Sciatic nerve (tissue), 2 donors: ENCODE measurements around the gene NCCRP1. TPM values are rescaled to one million over a fixed set of nuclear protein-coding genes. Genes with fewer than 3 reads are reported as not detected.

Experiments used
- ATAC-seq: fragments of 200-7000 bp; cut with Tn5 transposase; one replicate; pipeline ENCODE4 v1.9.1; 2020; ENCODE audit warnings: mild to moderate bottlenecking, moderate library complexity
- DNase-seq: peaks from one replicate; pipeline ENCODE4 v3.0.0-alpha.2; 2020; ENCODE audit warnings: low spot score
- intact Hi-C: fragments of 100-400 bp; cut with DNase I; formaldehyde crosslinking; loops from one replicate; pipeline ENCODE4 v1.14.2; 2022
- total RNA-seq: library from RNA; stranded (reverse); fragmentation: NEBNext Ultra II Directional; extraction: Animal tissue kit (Norgen Biotek cat#: 25700); gene quantifications from one replicate; pipeline ENCODE4 v1.2.1, GENCODE V29; 2021
- donor health status: DM: no; HTN: no; CAD: no.
- donor health status: DM: no; HTN: no; CAD: no.

The NCCRP1 gene
- total RNA-seq = not detected

DNA sequence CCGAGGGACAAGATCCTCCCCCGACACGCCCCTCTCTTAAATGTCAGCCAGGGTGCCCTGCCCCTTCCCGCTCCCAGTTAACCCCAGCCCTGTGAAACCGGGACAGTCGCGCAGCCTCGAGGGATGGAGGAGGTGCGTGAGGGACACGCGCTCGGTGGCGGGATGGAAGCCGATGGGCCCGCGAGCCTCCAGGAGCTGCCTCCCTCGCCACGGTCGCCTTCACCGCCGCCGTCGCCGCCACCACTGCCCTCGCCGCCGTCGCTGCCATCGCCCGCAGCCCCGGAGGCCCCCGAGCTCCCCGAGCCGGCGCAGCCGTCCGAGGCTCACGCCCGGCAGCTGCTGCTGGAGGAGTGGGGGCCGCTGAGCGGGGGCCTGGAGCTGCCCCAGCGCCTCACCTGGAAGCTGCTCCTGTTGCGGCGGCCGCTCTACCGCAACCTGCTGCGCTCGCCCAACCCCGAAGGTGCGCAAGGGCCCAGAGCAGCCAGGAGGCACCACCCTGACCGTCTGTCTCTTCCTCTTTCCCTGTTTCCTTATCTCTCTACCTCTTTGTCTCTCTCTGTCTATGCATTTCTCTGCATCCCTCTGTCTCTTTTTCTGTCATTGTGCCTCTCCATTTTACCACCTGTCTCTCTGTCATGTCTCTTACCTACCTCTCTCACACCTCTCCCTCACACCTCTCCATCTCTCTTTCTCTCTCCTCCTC is at the start of gene NCCRP1:
NCCRP1 (plus strand) TSS at position 105 of the 703 bp plus-strand sequence; CDS start at position 124, 19 bp downstream.
- DNase-seq (no peak), ATAC-seq (no peak)
- intact Hi-C loops = no loop called here

GRCh38 chr19:39147480-39147879 is 49.3 kb upstream of the NCCRP1 start:
- DNase-seq = no peak
- ATAC-seq = no peak
- intact Hi-C loops = no loop called here

DNA sequence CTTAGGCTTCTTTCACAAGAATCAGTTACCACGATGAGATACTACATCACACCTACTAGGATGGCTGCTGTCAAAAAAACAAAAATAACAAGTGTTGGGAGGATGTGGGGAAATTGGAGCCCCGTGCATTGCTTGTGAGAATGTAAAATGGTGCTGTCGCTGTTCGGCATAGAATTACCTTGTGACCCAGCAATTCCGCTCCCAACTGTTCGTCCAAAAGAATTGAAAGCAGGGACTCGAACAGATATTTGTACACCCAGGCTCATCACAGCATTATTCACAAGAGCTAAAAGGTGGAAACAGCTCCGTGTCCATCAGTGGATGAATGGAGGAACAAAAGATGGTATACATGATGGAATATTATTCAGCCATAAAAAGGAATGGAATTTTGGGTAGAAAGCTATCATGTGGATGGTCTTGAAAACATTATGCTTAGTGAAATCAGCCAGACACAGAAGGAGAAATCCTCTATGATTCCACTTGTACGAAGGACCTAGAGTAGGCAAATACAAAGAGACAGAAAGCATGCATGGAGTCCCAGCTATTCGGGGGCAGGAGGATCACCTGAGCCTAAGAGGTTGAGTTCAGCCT is 47.7 kb upstream of the NCCRP1 start:
- ATAC-seq = no peak
- intact Hi-C loops = no loop called here
- no peak for DNase-seq

- DNase-seq (no peak), ATAC-seq (no peak)
- intact Hi-C loops = no loop called here
These were observed 46.5 kb upstream of the NCCRP1 start for GRCh38 chr19:39150235-39150634.

- ATAC-seq (no peak), DNase-seq (no peak)
- intact Hi-C loops = no loop called here
These were observed 45.8 kb upstream of the NCCRP1 start for GRCh38 chr19:39150807-39151600.

DNA sequence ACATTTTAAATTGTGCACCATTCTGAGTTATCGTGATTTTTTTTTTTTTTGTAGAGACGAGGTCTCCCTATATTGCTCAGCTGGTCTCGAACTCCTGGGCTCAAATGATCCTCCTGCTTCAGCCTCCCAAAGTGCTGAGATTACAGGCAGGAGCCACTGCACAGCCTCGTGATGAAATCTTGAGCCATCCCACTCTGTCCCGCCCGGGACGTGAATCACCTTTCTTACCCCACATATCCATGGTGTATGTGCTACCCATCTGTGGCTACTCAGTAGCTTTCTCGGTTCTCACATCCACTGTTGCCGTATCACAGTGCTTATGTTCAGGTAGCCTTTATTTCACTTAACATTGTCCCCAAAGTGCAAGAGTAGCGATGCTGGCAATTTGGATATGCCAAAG is 44.7 kb upstream of the NCCRP1 start:
- intact Hi-C loops = no loop called here
- no peak for ATAC-seq
- DNase-seq = no peak

- no peak for ATAC-seq
- no peak for DNase-seq
- intact Hi-C loops = no loop called here
These were observed 42.6 kb upstream of the NCCRP1 start for GRCh38 chr19:39154100-39154628.

DNA sequence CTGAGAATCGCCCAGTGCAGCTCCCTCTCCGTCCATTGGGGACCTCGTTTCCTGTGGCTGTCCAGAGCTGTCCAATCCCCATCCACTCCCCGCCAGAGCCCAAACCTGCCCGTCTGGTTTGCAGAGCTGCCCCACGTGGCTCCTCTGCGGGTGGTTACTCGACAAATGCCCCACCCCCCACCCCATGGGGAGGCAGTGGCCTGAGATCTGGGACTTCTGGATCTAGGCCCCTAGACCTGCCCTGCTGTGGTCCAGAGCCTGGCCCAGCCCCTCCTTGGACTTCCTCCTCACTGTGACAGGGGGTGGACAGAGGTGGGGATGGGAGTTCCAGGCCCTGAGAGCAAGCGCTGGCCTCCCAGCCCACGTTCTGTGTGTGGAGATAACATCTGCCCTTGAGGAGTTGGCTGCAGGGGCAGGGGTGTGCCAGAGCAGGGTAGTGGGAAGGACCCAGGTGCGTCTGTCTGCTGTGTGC is 42.1 kb upstream of the NCCRP1 start:
- intact Hi-C loops = no loop called here
- ATAC-seq (no peak), DNase-seq (no peak)

- ATAC-seq (no peak), DNase-seq (no peak)
- intact Hi-C loops = no loop called here
These were observed 41.6 kb upstream of the NCCRP1 start for GRCh38 chr19:39155114-39155700.

DNA sequence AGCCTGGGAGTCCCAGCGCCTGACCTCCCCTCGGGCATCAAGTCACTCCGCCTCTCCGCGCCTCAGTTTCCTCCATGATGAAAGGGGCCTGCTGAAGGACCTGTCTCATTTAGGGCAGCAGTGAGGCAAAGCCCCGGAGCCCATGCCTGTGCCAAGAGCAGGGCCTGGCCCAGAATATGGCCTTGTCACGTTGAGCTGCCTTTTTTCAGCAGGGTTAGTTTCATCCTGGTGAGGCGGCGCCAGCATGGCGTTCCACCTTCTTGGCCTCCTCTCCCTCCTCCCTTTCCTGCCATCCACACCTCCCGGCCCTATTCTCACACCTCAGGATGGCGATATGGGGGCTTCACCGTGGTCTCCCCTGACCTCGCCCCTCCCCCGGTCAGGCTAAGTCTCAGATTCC is 41.0 kb upstream of the NCCRP1 start:
- DNase-seq (no peak), ATAC-seq (no peak)
- intact Hi-C loops = no loop called here

DNA sequence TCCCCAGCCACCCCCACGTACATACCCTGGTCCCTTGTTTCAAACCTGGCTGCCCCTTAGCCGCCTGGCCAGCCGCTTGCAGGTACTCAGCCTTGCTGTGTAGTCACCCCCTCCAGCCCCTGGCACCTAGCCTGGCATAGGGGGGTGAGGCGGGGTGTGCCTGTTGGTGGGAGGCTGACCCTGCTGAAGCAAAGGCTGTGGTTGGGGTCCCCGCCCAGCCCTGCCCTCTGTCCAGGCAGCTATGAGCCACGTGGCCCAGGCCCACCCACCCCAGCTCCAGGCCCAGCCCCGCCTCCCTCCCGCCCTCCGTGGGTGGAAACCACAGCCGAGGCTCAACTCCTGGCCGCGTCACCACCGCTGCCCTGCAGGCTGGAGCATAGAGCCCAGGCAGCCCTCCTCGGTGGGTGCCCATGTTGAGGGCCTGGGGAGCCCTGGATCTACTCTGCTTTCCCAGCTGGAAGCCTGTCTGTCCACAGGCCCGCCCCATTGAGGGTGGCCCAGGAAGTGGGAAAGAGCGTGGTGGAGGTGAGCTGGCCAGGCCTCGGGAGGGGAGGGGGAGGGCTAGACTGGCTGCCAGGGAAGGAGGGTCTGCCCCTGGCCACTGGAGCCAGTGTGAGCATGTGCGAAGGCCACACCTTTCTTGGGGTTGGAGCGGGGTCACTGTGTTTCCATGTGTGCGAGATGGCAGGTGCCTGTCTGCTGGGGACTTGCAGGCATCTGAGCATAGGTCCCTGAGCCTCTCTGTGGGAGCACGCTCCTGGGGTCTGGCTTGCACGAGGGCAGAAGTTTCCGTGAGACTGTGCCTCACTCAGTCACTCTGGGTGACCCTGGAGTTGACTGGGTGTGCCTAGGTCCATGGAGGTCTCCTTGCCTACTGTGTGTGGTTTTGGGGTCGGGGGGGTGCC is 40.2 kb upstream of the NCCRP1 start:
- DNase-seq = no peak
- ATAC-seq = peak; percentile 42
- intact Hi-C loops = no loop called here

GRCh38 chr19:39157275-39157996 is 39.3 kb upstream of the NCCRP1 start:
- intact Hi-C loops = no loop called here
- no peak for ATAC-seq
- DNase-seq = no peak

GRCh38 chr19:39157997-39158389 is 38.8 kb upstream of the NCCRP1 start:
- DNase-seq (no peak), ATAC-seq (no peak)
- intact Hi-C loops = no loop called here

- intact Hi-C loops = no loop called here
- DNase-seq (no peak), ATAC-seq (no peak)
These were observed 38.0 kb upstream of the NCCRP1 start for GRCh38 chr19:39158646-39159260.

GRCh38 chr19:39160523-39160861 is 36.3 kb upstream of the NCCRP1 start:
- DNase-seq (peak; percentile 81), ATAC-seq (peak; percentile 91)
- intact Hi-C loops = loop anchor here (5.0 kb wide), 1 partner anchor 1112 kb away; no protein-coding TSS in a partner anchor

DNA sequence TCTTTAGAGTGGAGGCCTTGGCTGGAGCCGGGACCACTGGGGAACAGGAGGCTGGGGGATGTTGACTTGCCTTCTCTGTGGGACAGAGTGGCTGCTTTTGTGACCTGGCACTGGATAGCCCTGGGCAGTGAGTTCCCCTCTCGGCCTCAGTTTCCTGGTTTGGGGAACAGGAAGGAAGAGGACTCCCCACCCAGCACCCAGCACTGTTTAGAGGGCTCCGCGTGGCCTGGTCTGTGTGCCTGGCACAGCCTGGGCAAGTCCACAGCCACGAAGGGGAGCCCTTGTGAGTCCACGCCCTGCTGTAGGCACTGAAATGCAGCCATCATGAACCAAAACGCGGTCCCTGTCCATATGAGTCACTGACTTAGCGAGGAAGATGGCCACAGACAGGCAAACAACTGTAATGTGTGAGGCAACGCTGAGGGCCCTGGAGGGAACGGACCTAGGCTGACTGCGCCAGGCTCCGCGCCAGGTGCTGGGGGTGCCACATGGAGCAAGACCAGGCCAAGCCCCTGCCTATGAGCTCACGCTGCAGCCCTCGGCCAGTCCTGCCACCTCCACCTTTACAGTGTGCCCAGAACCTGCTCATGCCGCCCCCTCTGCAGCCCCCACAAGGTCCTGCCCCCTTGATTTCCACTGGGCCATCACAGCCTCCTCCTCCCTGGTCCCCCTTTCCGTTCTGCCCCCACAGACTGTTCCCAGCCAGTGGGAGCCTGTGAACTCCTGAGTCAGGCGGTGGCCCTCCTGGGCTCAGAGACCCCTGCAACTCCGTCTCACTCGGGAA is 35.7 kb upstream of the NCCRP1 start:
- intact Hi-C loops = loop anchor here (5.0 kb wide), 1 partner anchor 1111 kb away; no protein-coding TSS in a partner anchor
- ATAC-seq = peak; percentile 62
- no peak for DNase-seq
